ENCODE measurements around the gene FOXL2NB.

FOXL2NB gene

GRCh38 chr3:138985932-138986331, 38.9 kb downstream of the FOXL2NB start:
- no peaks in the 10 kb centered on the region for H3K79me2 ChIP-seq (ENCODE audit: insufficient read depth, low read depth)
- peaks cover 5% of the 10 kb centered on the region for H3K4me1 ChIP-seq (ENCODE audit: low read depth, poor library complexity, severe bottlenecking)
- H4K20me1 ChIP-seq (ENCODE audit: insufficient read depth), result no peaks in the 10 kb centered on the region
- no peak overlapping the region for H2AFZ ChIP-seq (ENCODE audit: low read depth)
- no peak overlapping the region for H3K9ac ChIP-seq
- no peak overlapping the region for H3K4me2 ChIP-seq
- no peaks in the 10 kb centered on the region for H3K36me3 ChIP-seq (ENCODE audit: insufficient read depth)
- no peak for TF ChIP-seq CTCF (conservative IDR thresholded peaks at IDR 0.05; ENCODE audit: low read depth, low read length)
- no peak overlapping the region for H3K27ac ChIP-seq
- no peaks in the 10 kb centered on the region for H3K27me3 ChIP-seq (ENCODE audit: insufficient read depth, low read depth)
- no peak overlapping the region for H3K4me3 ChIP-seq (IDR thresholded peaks at IDR 0.05; ENCODE audit: insufficient read depth, low read depth, low read length)

GRCh38 chr3:138987181-138987580, 40.2 kb downstream of the FOXL2NB start:
- Histone ChIP-seq H3K9ac (no peak overlapping the region), H3K27ac (no peak overlapping the region), H3K79me2 (ENCODE audit: insufficient read depth, low read depth) (no peaks in the 10 kb centered on the region), H2AFZ (ENCODE audit: low read depth) (no peak overlapping the region), H4K20me1 (ENCODE audit: insufficient read depth) (no peaks in the 10 kb centered on the region), H3K4me1 (ENCODE audit: low read depth, poor library complexity, severe bottlenecking) (peaks cover 5% of the 10 kb centered on the region), H3K27me3 (ENCODE audit: insufficient read depth, low read depth) (no peaks in the 10 kb centered on the region), H3K4me2 (no peak overlapping the region), H3K4me3 (IDR thresholded peaks at IDR 0.05; ENCODE audit: insufficient read depth, low read depth, low read length) (no peak overlapping the region), H3K36me3 (ENCODE audit: insufficient read depth) (no peaks in the 10 kb centered on the region)
- TF ChIP-seq CTCF (conservative IDR thresholded peaks at IDR 0.05; ENCODE audit: low read depth, low read length), result no peak

- no peaks in the 10 kb centered on the region for H3K27me3 ChIP-seq (ENCODE audit: insufficient read depth, low read depth)
- no peaks in the 10 kb centered on the region for H3K36me3 ChIP-seq (ENCODE audit: insufficient read depth)
- TF ChIP-seq CTCF (conservative IDR thresholded peaks at IDR 0.05; ENCODE audit: low read depth, low read length), result no peak
- no peaks in the 10 kb centered on the region for H4K20me1 ChIP-seq (ENCODE audit: insufficient read depth)
- no peaks in the 10 kb centered on the region for H3K4me1 ChIP-seq (ENCODE audit: low read depth, poor library complexity, severe bottlenecking)
- no peak overlapping the region for H3K4me3 ChIP-seq (IDR thresholded peaks at IDR 0.05; ENCODE audit: insufficient read depth, low read depth, low read length)
- no peaks in the 10 kb centered on the region for H3K79me2 ChIP-seq (ENCODE audit: insufficient read depth, low read depth)
- H2AFZ ChIP-seq (ENCODE audit: low read depth), result no peak overlapping the region
- no peak overlapping the region for H3K9ac ChIP-seq
- no peak overlapping the region for H3K27ac ChIP-seq
- H3K4me2 ChIP-seq, result no peak overlapping the region
Observed at GRCh38 chr3:138995706-138996105, 48.7 kb downstream of the FOXL2NB start.

Data from KMS-11 (cell line).